Prostate gland (tissue), 2 donors: Measurements from ENCODE around the gene KRTAP10-2. TPM values are rescaled to one million over a fixed set of nuclear protein-coding genes. Genes with fewer than 3 reads are reported as not detected.
"Not testable (repeated sequence)": the region's sequence is repeated elsewhere in the genome, so short reads cannot be mapped to it uniquely, and the experiment has no call there.

Experiments
- DNase-seq: peaks from one replicate; pipeline ENCODE4 v3.0.0-alpha.2; 2019; ENCODE audit warnings: low spot score
- H3K27ac ChIP-seq, 2 donors: fragments of 200-600 bp; sonication (generic); 2 replicates each; pipeline ENCODE4 v1.5.1; 2017 to 2019
- H3K27me3 ChIP-seq: fragments of 200-600 bp; sonication (generic); replicated peaks from 2 replicates; pipeline ENCODE4 v1.5.1; 2019; ENCODE audit not compliant: insufficient read depth
- H3K36me3 ChIP-seq, 2 donors: fragments of 200-600 bp; sonication (generic); 1 replicate in 1 of 2; 2 replicates in 1 of 2; pipeline versions ENCODE4 v1.5.1 to v1.8.1; 2017 to 2019
- H3K4me1 ChIP-seq: fragments of 200-600 bp; sonication (generic); replicated peaks from 2 replicates; pipeline ENCODE4 v1.5.1; 2019
- H3K4me3 ChIP-seq, 2 donors: fragments of 200-600 bp; sonication (generic); 2 replicates each; pipeline ENCODE4 v1.5.1; 2017 to 2019
- H3K9me3 ChIP-seq: fragments of 200-600 bp; sonication (generic); 2 replicates; pipeline ENCODE4 v1.5.1; 2017
- CTCF ChIP-seq, 4 experiments: fragments of 200-600 bp in 2 of 4; fragments of 450-650 bp in 2 of 4; sonication (generic) in 2 of 4; IDR thresholded peaks; 1 replicate in 3 of 4; 2 replicates in 1 of 4; pipeline ENCODE4 v1.5.1; 2016 to 2019; ENCODE audit warnings: antibody characterized with exemption in 4 of 4, mild to moderate bottlenecking in 2 of 4, moderate library complexity in 2 of 4
- POLR2A ChIP-seq: fragments of 450-650 bp; IDR thresholded peaks from one replicate; pipeline ENCODE4 v1.6.1; 2016; ENCODE audit warnings: antibody characterized with exemption, mild to moderate bottlenecking
- POLR2AphosphoS5 ChIP-seq: sonication (generic); formaldehyde crosslinking; IDR thresholded peaks from one replicate; pipeline ENCODE4 v1.6.1; 2017; ENCODE audit warnings: antibody characterized with exemption
- WGBS: methylation state at CpG from one replicate; pipeline ENCODE4 v1.1.5; 2018; 5-methylcytosine and 5-hydroxymethylcytosine counted together
- intact Hi-C: fragments of 100-400 bp; cut with DNase I; formaldehyde crosslinking; loops from one replicate; pipeline ENCODE4 v1.14.2; 2022
- total RNA-seq, 2 donors: library from RNA; depleted of rRNA; stranded (reverse); fragments of >200 nt; gene quantifications; one replicate each; pipeline ENCODE4 v1.1.0, GENCODE V29; 2016

The KRTAP10-2 gene
- total RNA-seq, 2 donors from 2014 or later, result not detected

DNA sequence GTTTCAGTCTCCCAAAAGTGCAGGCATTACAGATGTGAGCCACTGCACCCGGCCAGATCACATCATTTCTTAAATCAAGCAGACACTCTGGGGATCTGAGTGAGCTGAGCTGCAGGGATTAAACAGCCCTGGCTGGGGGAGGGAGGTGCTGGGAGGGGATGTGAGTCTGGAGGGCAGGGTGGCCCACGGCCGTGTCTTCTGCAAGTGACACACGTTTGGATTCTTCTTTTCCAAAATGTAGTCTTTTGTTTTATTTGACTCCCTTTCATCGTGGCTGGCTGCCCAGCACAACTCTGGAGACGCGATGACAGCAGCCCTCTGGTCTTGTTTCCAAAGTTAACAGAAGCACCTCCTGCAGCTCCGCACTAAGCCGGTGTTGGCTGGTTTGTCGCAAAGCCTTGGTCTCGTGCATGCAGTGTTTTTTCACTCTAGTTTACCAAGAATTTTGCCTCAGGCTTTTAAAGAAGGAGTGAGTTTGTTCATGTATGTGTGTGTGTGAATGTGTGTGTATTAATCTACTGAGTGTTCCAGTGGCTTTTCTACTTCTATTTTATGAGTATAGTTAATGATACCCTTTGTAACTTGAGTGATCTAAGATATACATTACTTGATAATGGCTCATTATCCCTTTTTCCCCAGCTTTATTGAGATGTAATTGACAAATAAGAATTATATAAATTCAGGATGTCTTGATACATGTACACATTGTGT lies 31.9 kb upstream of the KRTAP10-2 start:
- Histone ChIP-seq H3K36me3 (no peaks in the 10 kb centered on the region), H3K27ac (no peak overlapping the region), H3K27me3 (no peaks in the 10 kb centered on the region), H3K4me1 (no peaks in the 10 kb centered on the region), H3K4me3 (no peak overlapping the region), H3K9me3 (no peaks in the 10 kb centered on the region)
- TF ChIP-seq CTCF (IDR thresholded peaks at IDR 0.05), result no peak
- TF ChIP-seq POLR2A, result no peak
- TF ChIP-seq POLR2AphosphoS5, result peak; percentile 33
- peak; percentile 33 for DNase-seq
- intact Hi-C loops, result no loop called here
- WGBS, result 4% methylated on average over 11 of the region's 11 CpGs

- intact Hi-C loops, result no loop called here
- WGBS, result 77% methylated on average over 15 of the region's 15 CpGs
- Histone ChIP-seq H3K9me3 (no peaks in the 10 kb centered on the region), H3K4me1 (no peaks in the 10 kb centered on the region), H3K27ac (no peak overlapping the region), H3K36me3 (no peaks in the 10 kb centered on the region), H3K27me3 (no peaks in the 10 kb centered on the region), H3K4me3 (no peak overlapping the region)
- TF ChIP-seq POLR2A, result no peak
- no peak for TF ChIP-seq CTCF (IDR thresholded peaks at IDR 0.05)
- no peak for TF ChIP-seq POLR2AphosphoS5
- DNase-seq, result no peak
Observed at GRCh38 chr21:44582055-44582454, 30.8 kb upstream of the KRTAP10-2 start.

GRCh38 chr21:44581158-44581557 lies 29.9 kb upstream of the KRTAP10-2 start:
- H3K27ac ChIP-seq, result no peak overlapping the region
- no peaks in the 10 kb centered on the region for H3K36me3 ChIP-seq
- H3K4me1 ChIP-seq, result no peaks in the 10 kb centered on the region
- no peaks in the 10 kb centered on the region for H3K9me3 ChIP-seq
- H3K27me3 ChIP-seq, result no peaks in the 10 kb centered on the region
- TF ChIP-seq POLR2AphosphoS5 (no peak), CTCF (IDR thresholded peaks at IDR 0.05) (no peak), POLR2A (no peak)
- intact Hi-C loops, result no loop called here
- WGBS, result 92% methylated on average over 3 of the region's 3 CpGs
- H3K4me3 ChIP-seq, result no peak overlapping the region
- DNase-seq, result no peak

- H3K4me3 ChIP-seq, H3K9me3 ChIP-seq, H3K27ac ChIP-seq, DNase-seq, H3K4me1 ChIP-seq, H3K27me3 ChIP-seq, H3K36me3 ChIP-seq, intact Hi-C loops: not testable (repeated sequence)
- 38% methylated on average over 12 of the region's 19 CpGs for WGBS
Observed at GRCh38 chr21:44580231-44580821, 29.0 kb upstream of the KRTAP10-2 start, which contains the start of gene KRTAP10-5. TSS of gene KRTAP10-5 (minus strand) at chr21:44580604. CDS start at chr21:44580578, 26 bp downstream.

- H3K4me3 ChIP-seq, result no peak overlapping the region
- no peaks in the 10 kb centered on the region for H3K4me1 ChIP-seq
- intact Hi-C loops, result no loop called here
- no peaks in the 10 kb centered on the region for H3K27me3 ChIP-seq
- H3K9me3 ChIP-seq, result no peaks in the 10 kb centered on the region
- no peaks in the 10 kb centered on the region for H3K36me3 ChIP-seq
- no peak overlapping the region for H3K27ac ChIP-seq
- 66% methylated on average over 7 of the region's 7 CpGs for WGBS
- TF ChIP-seq POLR2A (no peak), POLR2AphosphoS5 (no peak), CTCF (IDR thresholded peaks at IDR 0.05) (no peak)
- DNase-seq, result no peak
Observed at GRCh38 chr21:44579833-44580144, 28.5 kb upstream of the KRTAP10-2 start.
